Keratinocyte (primary cell): Measurements from ENCODE around the gene DOK4.

ENCODE experiments used
- EZH2 ChIP-seq: IDR thresholded peaks from one replicate; pipeline ENCODE4 v1.6.1; 2012; ENCODE audit warnings: inconsistent platforms, mild to moderate bottlenecking, low read length, moderate library complexity
- TF ChIP-seq, protein P1 (sequence below), 3 experiments: IDR thresholded peaks in 1 of 3; conservative IDR thresholded peaks in 1 of 3; optimal IDR thresholded peaks in 1 of 3; 2 replicates in 2 of 3; 3 replicates in 1 of 3; pipeline versions ENCODE3 to v1.5.1; 2011; ENCODE audit warnings: low read length in 3 of 3, mild to moderate bottlenecking in 3 of 3, moderate library complexity in 2 of 3, control low read depth in 1 of 3, inconsistent platforms in 1 of 3; ENCODE audit not compliant: insufficient read depth in 2 of 3; ENCODE audit errors: extremely low read depth in 1 of 3

DNA sequence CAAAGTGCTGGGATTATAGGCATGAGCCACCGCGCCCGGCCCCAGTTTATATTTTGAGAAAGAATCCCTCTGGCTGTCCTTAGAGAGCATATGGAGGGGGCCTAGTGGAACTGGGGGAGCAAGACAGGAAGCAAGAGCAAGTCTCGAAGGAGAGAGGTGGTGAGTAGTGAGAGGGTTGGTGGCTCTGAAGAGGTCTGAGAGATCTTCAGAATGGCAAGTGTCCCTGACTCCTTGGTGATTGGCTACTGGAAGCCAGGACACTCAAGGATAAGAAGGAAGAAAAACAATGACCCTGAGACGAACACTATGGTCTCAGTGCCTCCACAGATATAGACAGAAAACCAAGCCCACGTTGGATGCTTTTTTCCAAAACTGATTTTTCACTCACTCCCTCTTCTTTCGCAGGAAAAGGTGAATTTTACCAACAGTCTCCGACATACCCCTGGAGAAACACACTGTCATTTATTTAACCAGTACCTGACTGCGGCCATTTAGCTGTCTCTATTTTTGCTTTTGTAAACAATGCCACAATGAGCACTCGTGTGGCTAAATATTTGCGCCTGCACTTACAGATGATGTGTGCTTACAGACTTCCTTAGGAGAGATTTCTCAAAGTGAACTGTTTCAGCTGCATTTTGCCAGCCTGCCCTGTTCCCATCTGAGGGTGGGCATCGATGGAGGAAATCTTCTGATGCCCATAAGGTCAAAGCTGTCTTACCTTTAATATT, 15.9 kb upstream of the DOK4 start:
- no peak for TF ChIP-seq EZH2
- TF ChIP-seq, protein P1, sequence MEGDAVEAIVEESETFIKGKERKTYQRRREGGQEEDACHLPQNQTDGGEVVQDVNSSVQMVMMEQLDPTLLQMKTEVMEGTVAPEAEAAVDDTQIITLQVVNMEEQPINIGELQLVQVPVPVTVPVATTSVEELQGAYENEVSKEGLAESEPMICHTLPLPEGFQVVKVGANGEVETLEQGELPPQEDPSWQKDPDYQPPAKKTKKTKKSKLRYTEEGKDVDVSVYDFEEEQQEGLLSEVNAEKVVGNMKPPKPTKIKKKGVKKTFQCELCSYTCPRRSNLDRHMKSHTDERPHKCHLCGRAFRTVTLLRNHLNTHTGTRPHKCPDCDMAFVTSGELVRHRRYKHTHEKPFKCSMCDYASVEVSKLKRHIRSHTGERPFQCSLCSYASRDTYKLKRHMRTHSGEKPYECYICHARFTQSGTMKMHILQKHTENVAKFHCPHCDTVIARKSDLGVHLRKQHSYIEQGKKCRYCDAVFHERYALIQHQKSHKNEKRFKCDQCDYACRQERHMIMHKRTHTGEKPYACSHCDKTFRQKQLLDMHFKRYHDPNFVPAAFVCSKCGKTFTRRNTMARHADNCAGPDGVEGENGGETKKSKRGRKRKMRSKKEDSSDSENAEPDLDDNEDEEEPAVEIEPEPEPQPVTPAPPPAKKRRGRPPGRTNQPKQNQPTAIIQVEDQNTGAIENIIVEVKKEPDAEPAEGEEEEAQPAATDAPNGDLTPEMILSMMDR (optimal IDR thresholded peaks at IDR 0.05 in 1 of 3, IDR thresholded peaks at IDR 0.05 in 1 of 3, conservative IDR thresholded peaks at IDR 0.05 in 1 of 3; ENCODE audit: extremely low read depth in 1 of 3, insufficient read depth in 2 of 3, low read length in 3 of 3) = no peak
